Upper lobe of left lung (tissue), 4 donors: ENCODE data around the gene HOXA4.

Source experiments
- CTCF ChIP-seq, 6 experiments: fragments of 450-650 bp in 4 of 6; fragments of 200-600 bp in 2 of 6; sonication (generic) in 2 of 6; IDR thresholded peaks; one replicate each; pipeline ENCODE4 v1.5.1; 2016 to 2019; ENCODE audit warnings: antibody characterized with exemption in 6 of 6
- EP300 ChIP-seq, 4 donors: sonication (generic); formaldehyde crosslinking; IDR thresholded peaks; one replicate each; pipeline ENCODE4 v1.5.1; 2017; ENCODE audit warnings: antibody characterized with exemption in 4 of 4, control low read depth in 2 of 4
- POLR2A ChIP-seq, 4 donors: fragments of 450-650 bp; IDR thresholded peaks; one replicate each; pipeline ENCODE4 v1.5.1; 2016 to 2017; ENCODE audit warnings: antibody characterized with exemption in 4 of 4, mild to moderate bottlenecking in 2 of 4

GRCh38 chr7:27137640-27138315 lies 7.2 kb upstream of the HOXA4 start:
- no peak for TF ChIP-seq CTCF (IDR thresholded peaks at IDR 0.05)
- TF ChIP-seq EP300 (IDR thresholded peaks at IDR 0.05) = no peak
- no peak for TF ChIP-seq POLR2A (IDR thresholded peaks at IDR 0.05)
